Right lobe of liver (tissue), 6 donors: ENCODE results near the gene CAPZA2. TPM values are rescaled to one million over a fixed set of nuclear protein-coding genes. Genes with fewer than 3 reads are reported as not detected.

Experiments used
- ATAC-seq, 4 donors: fragments of 200-7000 bp; cut with Tn5 transposase; one replicate each; pipeline ENCODE4 v1.9.1; 2020; ENCODE audit warnings: mild to moderate bottlenecking in 4 of 4, moderate library complexity in 4 of 4
- DNase-seq, 3 donors: peaks; one replicate each; pipeline ENCODE4 v3.0.0-alpha.2; 2020
- H3K27ac ChIP-seq, 3 donors: fragments of 200-600 bp; one replicate each; pipeline ENCODE4 v1.8.0; 2022
- H3K27me3 ChIP-seq, 2 donors: fragments of 200-600 bp; one replicate each; pipeline ENCODE4 v1.8.0; 2022
- H3K36me3 ChIP-seq, 4 donors: fragments of 200-600 bp; sonication (generic) in 1 of 4; one replicate each; pipeline versions ENCODE4 v1.5.1 to v1.8.0; 2017 to 2022; ENCODE audit warnings: control low read depth in 1 of 4
- H3K4me1 ChIP-seq, 4 donors: fragments of 200-600 bp; sonication (generic) in 1 of 4; one replicate each; pipeline versions ENCODE4 v1.5.1 to v1.8.0; 2017 to 2022; ENCODE audit warnings: control low read depth in 1 of 4
- H3K4me3 ChIP-seq, 3 donors: fragments of 200-600 bp; one replicate each; pipeline ENCODE4 v1.8.0; 2022
- H3K9me3 ChIP-seq, 4 donors: fragments of 200-600 bp; sonication (generic) in 1 of 4; one replicate each; pipeline versions ENCODE4 v1.5.1 to v1.8.0; 2017 to 2022; ENCODE audit warnings: control low read depth in 1 of 4
- CTCF ChIP-seq, 4 donors: fragments of 200-600 bp in 3 of 4; fragments of 450-650 bp in 1 of 4; IDR thresholded peaks; one replicate each; pipeline versions ENCODE4 v1.5.1 to v1.8.0; 2016 to 2022; ENCODE audit warnings: antibody characterized with exemption in 4 of 4, mild to moderate bottlenecking in 2 of 4
- POLR2A ChIP-seq: fragments of 450-650 bp; IDR thresholded peaks from one replicate; pipeline ENCODE4 v1.6.1; 2017; ENCODE audit warnings: antibody characterized with exemption, mild to moderate bottlenecking
- WGBS: methylation state at CpG from one replicate; pipeline ENCODE4 v1.1.6; 2018; ENCODE audit warnings: low coverage, low lambda C conversion rate; ENCODE audit not compliant: insufficient coverage; ENCODE audit errors: missing lambda C conversion rate; 5-methylcytosine and 5-hydroxymethylcytosine counted together
- intact Hi-C, 2 donors: fragments of 100-400 bp; cut with DNase I; formaldehyde crosslinking; loops; one replicate each; pipeline versions ENCODE4 v1.11.2 to v1.14.1; 2022
- total RNA-seq, 6 experiments: library from RNA; depleted of rRNA in 2 of 6; stranded (reverse); fragments of >200 nt in 2 of 6; fragmentation: NEBNext Ultra II Directional in 3 of 6; extraction: Animal tissue kit (Norgen Biotek cat#: 25700) in 3 of 6; gene quantifications; one replicate each; pipeline versions ENCODE4 v1.1.0 to v1.2.4, GENCODE V29; 2016 to 2023
- donor health status: DM: no; HTN: yes; CAD: no.
- donor health status: DM: no; HTN: no; CAD: no.
- donor health status: DM: no; HTN: no; CAD: no.
- donor health status: DM: no; HTN: yes; CAD: no.
- donor health status: DM: no; HTN: yes; CAD: no.

Gene CAPZA2
- total RNA-seq, 6 experiments from 2014 or later: 48.8 to 114 (median 89.8) TPM

- Histone ChIP-seq H3K4me3 (no peak overlapping the region), H3K36me3 (peaks cover 0 to 14% (median 2%) of the 10 kb centered on the region in 4 donors)
- no peak for ATAC-seq
These were observed 35.3 kb downstream of the CAPZA2 start for GRCh38 chr7:116897661-116898060.

DNA sequence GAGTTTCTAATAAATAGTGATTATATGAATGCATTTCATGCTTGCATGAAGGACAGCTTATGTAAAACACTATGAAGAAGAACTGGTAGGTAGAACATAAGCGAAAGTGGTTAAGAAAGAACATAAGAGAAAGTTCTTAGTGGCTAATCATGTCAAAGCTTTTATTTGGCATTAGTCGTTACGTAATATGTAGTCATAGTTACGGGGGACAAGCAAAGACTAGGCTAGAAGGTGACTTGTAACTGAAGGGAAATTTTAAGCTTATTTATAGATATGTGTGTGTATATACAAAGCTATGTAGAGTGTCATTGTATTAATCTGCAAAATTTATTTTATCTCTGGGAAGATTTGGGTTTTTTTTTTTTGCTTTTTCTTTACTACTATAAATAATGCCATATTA, 36.9 kb downstream of the CAPZA2 start:
- TF ChIP-seq CTCF (IDR thresholded peaks at IDR 0.05) (no peak), POLR2A (no peak)
- Histone ChIP-seq H3K27ac (no peak overlapping the region), H3K9me3 (no peaks in the 10 kb centered on the region), H3K36me3 (peaks cover 0 to 13% (median 2%) of the 10 kb centered on the region in 4 donors), H3K4me1 (no peaks in the 10 kb centered on the region), H3K27me3 (no peaks in the 10 kb centered on the region), H3K4me3 (no peak overlapping the region)
- WGBS: 50% methylated on average over 4 of the region's 4 CpGs
- no peak for DNase-seq
- intact Hi-C loops: no loop called here
- peak in 2 of 4 donors; percentile 37 to 42 for ATAC-seq

More at GRCh38 chr7:116897661-116898060, 35.3 kb downstream of the CAPZA2 start:
- H3K27me3 ChIP-seq: no peaks in the 10 kb centered on the region
- DNase-seq: no peak
- H3K9me3 ChIP-seq: no peaks in the 10 kb centered on the region
- no peak overlapping the region for H3K27ac ChIP-seq
- intact Hi-C loops: no loop called here
- TF ChIP-seq CTCF (IDR thresholded peaks at IDR 0.05) (no peak), POLR2A (no peak)
- H3K4me1 ChIP-seq: no peaks in the 10 kb centered on the region
- 94% methylated on average over 4 of the region's 4 CpGs for WGBS

DNA sequence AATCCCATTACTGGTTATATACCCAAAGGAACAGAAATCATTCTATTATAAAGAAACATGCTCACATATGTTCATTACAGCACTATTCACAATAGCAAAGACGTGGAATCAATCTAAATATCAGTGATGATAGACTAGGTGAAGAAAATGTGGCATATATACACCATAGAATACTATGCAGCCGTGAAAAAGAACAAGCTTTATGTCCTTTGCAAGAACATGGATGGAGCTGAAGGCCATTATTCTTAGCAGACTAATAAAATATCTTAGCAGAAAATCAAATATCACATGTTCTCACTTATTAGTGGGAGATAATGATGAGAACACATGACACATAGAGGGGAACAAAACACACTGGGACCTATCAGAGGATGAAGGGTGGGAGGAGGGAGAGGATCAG, 38.8 kb downstream of the CAPZA2 start:
- Histone ChIP-seq H3K4me3 (no peak overlapping the region), H3K9me3 (no peaks in the 10 kb centered on the region), H3K27ac (no peak overlapping the region), H3K4me1 (no peaks in the 10 kb centered on the region), H3K27me3 (no peaks in the 10 kb centered on the region), H3K36me3 (peaks cover 0 to 17% (median 5%) of the 10 kb centered on the region in 4 donors)
- no peak for TF ChIP-seq CTCF (IDR thresholded peaks at IDR 0.05)
- TF ChIP-seq POLR2A: no peak
- 96% methylated on average over 2 of the region's 2 CpGs for WGBS
- ATAC-seq (no peak), DNase-seq (no peak)
- intact Hi-C loops: no loop called here

GRCh38 chr7:116902867-116903266, 40.5 kb downstream of the CAPZA2 start:
- 72% methylated on average over 2 of the region's 3 CpGs for WGBS
- H3K36me3 ChIP-seq: peaks cover 0 to 20% (median 5%) of the 10 kb centered on the region in 4 donors
- no peak for DNase-seq
- ATAC-seq: no peak
- TF ChIP-seq POLR2A: no peak
- TF ChIP-seq CTCF (IDR thresholded peaks at IDR 0.05): no peak
- H3K4me3 ChIP-seq: no peak overlapping the region
- H3K27ac ChIP-seq: no peak overlapping the region
- no peaks in the 10 kb centered on the region for H3K27me3 ChIP-seq
- intact Hi-C loops: no loop called here
- no peaks in the 10 kb centered on the region for H3K4me1 ChIP-seq
- no peaks in the 10 kb centered on the region for H3K9me3 ChIP-seq

DNA sequence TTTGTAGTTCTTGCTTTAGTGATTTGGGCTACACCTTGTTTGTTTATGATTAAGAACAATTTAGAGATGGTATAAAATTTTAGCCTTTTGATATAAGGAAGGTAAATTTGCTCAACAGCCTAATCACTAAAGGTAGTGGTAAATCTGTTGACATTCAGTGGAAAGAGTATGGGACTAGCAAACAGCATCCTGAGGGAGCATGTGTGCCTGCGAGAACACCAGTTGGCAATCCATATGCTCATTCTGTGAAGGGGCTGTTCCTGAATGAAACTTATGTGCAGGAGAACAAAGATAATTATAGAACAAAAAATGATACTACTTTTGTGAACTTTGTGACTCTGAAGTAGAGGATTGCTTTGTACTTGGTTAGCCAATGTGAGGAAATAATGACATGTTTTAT, 44.0 kb downstream of the CAPZA2 start:
- no peak overlapping the region for H3K4me3 ChIP-seq
- TF ChIP-seq CTCF (IDR thresholded peaks at IDR 0.05): no peak
- TF ChIP-seq POLR2A: no peak
- H3K36me3 ChIP-seq: peaks cover 0 to 29% (median 4%) of the 10 kb centered on the region in 4 donors
- no peaks in the 10 kb centered on the region for H3K9me3 ChIP-seq
- H3K27ac ChIP-seq: no peak overlapping the region
- intact Hi-C loops: no loop called here
- H3K4me1 ChIP-seq: no peaks in the 10 kb centered on the region
- DNase-seq (no peak), ATAC-seq (no peak)
- H3K27me3 ChIP-seq: no peaks in the 10 kb centered on the region
- WGBS: 100% methylated on average over 1 of the region's 1 CpG
